PC-3 (cell line): Measurements from ENCODE around the gene UBR3.

Source experiments
- CTCF ChIP-seq: fragments of 300-600 bp; sonication (generic); conservative IDR thresholded peaks from 2 replicates; pipeline ENCODE4 v1.5.1; 2017; ENCODE audit warnings: antibody characterized with exemption, low read depth, mild to moderate bottlenecking, low read length
- EZH2 ChIP-seq: fragments of 300-600 bp; sonication (generic); IDR thresholded peaks from one replicate; pipeline ENCODE4 v1.6.1; 2017; ENCODE audit warnings: antibody characterized with exemption, mild to moderate bottlenecking, low read length; ENCODE audit not compliant: unreplicated experiment

DNA sequence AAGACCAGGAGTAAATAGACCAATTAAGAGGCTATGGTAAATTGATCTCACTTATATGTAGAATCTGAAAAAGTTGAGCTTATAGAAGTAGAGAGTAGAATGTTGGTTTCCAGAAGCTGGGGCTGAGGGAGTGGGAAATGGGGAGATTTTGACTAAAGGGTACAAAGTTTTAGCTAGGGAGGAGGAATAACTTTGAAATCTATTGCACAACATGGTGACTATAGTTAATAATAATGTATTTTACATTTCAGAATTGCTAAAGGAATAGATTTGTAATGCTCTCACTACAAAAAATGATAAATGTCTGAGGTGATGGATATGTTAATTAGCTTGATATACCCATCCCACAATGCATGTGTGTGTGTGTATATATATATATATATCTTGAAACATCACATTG is 82.1 kb downstream of the UBR3 start:
- TF ChIP-seq CTCF (no peak), EZH2 (no peak)
